HL-60 (cell line): ENCODE measurements around the gene TPP1.

Experiments
- DNase-seq, 2 experiments: peaks; one replicate each; pipeline ENCODE4 v3.0.0-alpha.2; 2010 to 2020; ENCODE audit warnings: low read depth in 1 of 2, low spot score in 1 of 2
- H3K27ac ChIP-seq: fragments of 250-450 bp; sonication (Bioruptor Pico); replicated peaks from 2 replicates; pipeline ENCODE4 v1.5.1; 2020; ENCODE audit warnings: mild to moderate bottlenecking, moderate library complexity
- H3K27me3 ChIP-seq: fragments of 250-450 bp; sonication (Bioruptor Pico); 2 replicates; pipeline ENCODE4 v1.5.1; 2021; ENCODE audit warnings: mild to moderate bottlenecking, moderate library complexity; ENCODE audit not compliant: insufficient read depth, poor library complexity, severe bottlenecking
- H3K4me3 ChIP-seq: replicated peaks from 2 replicates; pipeline ENCODE4 v1.5.1; 2011; ENCODE audit warnings: mild to moderate bottlenecking, control low read depth, low read length; ENCODE audit not compliant: insufficient read depth
- GABPA ChIP-seq: IDR thresholded peaks from 2 replicates; pipeline ENCODE4 v1.6.1; 2012; ENCODE audit warnings: low read depth
- POLR2AphosphoS5 ChIP-seq: IDR thresholded peaks from 2 replicates; pipeline ENCODE4 v1.6.1; 2012; ENCODE audit warnings: low read depth
- REST ChIP-seq: IDR thresholded peaks from 2 replicates; pipeline ENCODE4 v1.6.1; 2012; ENCODE audit warnings: low read depth; ENCODE audit not compliant: insufficient replicate concordance
- SPI1 ChIP-seq: IDR thresholded peaks from 2 replicates; pipeline ENCODE4 v1.6.1; 2012; ENCODE audit warnings: low read depth, mild to moderate bottlenecking, borderline replicate concordance
- TF ChIP-seq, protein P1 (sequence below): IDR thresholded peaks from one replicate; pipeline ENCODE4 v1.5.1; 2011; ENCODE audit warnings: low read length, control low read depth, inconsistent platforms; ENCODE audit not compliant: insufficient read depth

The TPP1 gene

DNA sequence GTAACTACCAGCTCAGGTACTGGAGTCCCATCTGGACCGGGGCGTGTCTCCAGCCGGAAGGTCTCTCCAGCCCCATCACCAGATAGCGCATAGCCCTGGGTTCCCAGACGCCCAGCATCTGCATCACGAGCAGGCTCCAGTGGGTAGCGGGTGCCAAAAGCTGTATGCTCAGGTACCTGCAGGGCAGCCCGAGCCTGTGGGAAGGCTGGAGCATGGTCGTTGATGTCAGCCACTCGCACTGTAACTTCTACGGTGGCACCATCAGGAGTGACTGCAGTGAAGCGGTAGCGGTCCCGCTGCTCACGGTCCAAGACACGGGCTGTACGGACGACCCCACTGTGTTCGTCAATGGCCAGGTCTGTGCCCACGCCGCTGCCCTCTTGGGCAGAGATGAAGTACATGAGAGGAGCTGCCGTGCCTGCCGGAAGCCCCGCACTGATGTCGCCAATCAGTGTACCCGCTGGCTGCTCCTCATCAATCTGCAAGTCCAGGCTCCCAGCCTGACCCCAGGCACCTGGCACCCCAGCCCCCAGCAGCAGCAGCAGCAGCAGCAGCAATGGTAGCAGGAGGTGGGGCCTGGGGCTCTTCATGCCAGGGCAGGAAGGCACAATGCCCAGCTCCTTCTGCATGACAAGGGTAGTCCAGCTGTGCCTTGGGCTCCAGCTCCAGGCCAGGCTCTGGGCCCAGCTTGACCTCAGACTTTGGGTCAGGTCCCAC is 21.9 kb upstream of the TPP1 start:
- no peak for DNase-seq
- no peak overlapping the region for H3K27ac ChIP-seq
- H3K4me3 ChIP-seq = no peak overlapping the region
- no peaks in the 10 kb centered on the region for H3K27me3 ChIP-seq
- no peak for TF ChIP-seq SPI1
- TF ChIP-seq, protein P1, sequence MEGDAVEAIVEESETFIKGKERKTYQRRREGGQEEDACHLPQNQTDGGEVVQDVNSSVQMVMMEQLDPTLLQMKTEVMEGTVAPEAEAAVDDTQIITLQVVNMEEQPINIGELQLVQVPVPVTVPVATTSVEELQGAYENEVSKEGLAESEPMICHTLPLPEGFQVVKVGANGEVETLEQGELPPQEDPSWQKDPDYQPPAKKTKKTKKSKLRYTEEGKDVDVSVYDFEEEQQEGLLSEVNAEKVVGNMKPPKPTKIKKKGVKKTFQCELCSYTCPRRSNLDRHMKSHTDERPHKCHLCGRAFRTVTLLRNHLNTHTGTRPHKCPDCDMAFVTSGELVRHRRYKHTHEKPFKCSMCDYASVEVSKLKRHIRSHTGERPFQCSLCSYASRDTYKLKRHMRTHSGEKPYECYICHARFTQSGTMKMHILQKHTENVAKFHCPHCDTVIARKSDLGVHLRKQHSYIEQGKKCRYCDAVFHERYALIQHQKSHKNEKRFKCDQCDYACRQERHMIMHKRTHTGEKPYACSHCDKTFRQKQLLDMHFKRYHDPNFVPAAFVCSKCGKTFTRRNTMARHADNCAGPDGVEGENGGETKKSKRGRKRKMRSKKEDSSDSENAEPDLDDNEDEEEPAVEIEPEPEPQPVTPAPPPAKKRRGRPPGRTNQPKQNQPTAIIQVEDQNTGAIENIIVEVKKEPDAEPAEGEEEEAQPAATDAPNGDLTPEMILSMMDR = no peak
- no peak for TF ChIP-seq REST
- no peak for TF ChIP-seq GABPA
- no peak for TF ChIP-seq POLR2AphosphoS5

- no peaks in the 10 kb centered on the region for H3K27me3 ChIP-seq
- no peak overlapping the region for H3K27ac ChIP-seq
- H3K4me3 ChIP-seq = no peak overlapping the region
- TF ChIP-seq SPI1 = no peak
- no peak for TF ChIP-seq POLR2AphosphoS5
- TF ChIP-seq, protein P1 = no peak
- TF ChIP-seq REST = no peak
- TF ChIP-seq GABPA = no peak
- DNase-seq = no peak
These were observed 21.1 kb upstream of the TPP1 start for GRCh38 chr11:6640036-6640984.

GRCh38 chr11:6638429-6638828 is 19.2 kb upstream of the TPP1 start:
- no peak for TF ChIP-seq SPI1
- TF ChIP-seq GABPA = no peak
- TF ChIP-seq POLR2AphosphoS5 = no peak
- TF ChIP-seq REST = no peak
- TF ChIP-seq, protein P1 = no peak
- no peaks in the 10 kb centered on the region for H3K27me3 ChIP-seq
- no peak overlapping the region for H3K4me3 ChIP-seq
- no peak overlapping the region for H3K27ac ChIP-seq
- DNase-seq = no peak
